ENCODE results near the gene IL22.

GRCh38 chr12:68225576-68226476 lies 27.6 kb downstream of the IL22 start, which contains the start of gene IL26:
- TF ChIP-seq POLR2A (IDR thresholded peaks at IDR 0.05): no peak
- TF ChIP-seq POLR2AphosphoS5 (IDR thresholded peaks at IDR 0.05; ENCODE audit: insufficient read depth in 1 of 2, low read depth in 1 of 2): no peak

Measured in vagina (tissue), 2 donors.